Measurements from ENCODE around the gene C3orf49.

DNA sequence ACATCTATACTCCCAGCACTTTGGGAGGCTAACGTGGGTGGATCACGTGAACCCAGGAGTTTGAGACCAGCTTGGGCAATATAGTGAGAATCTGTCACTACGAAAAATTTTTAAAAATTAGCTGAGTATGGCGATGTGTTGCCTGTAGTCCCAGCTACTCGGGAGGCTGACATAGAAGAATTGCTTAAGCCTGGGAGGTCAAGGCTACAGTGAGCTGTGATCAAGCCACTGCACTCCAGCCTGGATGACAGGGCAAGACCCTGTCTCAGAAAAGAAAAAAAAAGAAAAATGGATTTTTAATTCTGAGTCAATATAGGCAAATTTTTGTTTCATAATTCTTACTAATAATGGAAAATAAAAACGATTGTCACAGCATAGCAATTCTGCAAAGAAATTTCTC is 13.3 kb downstream of the C3orf49 start:
- TF ChIP-seq, protein P1, sequence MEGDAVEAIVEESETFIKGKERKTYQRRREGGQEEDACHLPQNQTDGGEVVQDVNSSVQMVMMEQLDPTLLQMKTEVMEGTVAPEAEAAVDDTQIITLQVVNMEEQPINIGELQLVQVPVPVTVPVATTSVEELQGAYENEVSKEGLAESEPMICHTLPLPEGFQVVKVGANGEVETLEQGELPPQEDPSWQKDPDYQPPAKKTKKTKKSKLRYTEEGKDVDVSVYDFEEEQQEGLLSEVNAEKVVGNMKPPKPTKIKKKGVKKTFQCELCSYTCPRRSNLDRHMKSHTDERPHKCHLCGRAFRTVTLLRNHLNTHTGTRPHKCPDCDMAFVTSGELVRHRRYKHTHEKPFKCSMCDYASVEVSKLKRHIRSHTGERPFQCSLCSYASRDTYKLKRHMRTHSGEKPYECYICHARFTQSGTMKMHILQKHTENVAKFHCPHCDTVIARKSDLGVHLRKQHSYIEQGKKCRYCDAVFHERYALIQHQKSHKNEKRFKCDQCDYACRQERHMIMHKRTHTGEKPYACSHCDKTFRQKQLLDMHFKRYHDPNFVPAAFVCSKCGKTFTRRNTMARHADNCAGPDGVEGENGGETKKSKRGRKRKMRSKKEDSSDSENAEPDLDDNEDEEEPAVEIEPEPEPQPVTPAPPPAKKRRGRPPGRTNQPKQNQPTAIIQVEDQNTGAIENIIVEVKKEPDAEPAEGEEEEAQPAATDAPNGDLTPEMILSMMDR (IDR thresholded peaks at IDR 0.05), result no peak
- TF ChIP-seq POLR2A (IDR thresholded peaks at IDR 0.05), result no peak

All from lower leg skin (tissue), 3 donors.